ENCODE data around the gene C5orf15.

DNA sequence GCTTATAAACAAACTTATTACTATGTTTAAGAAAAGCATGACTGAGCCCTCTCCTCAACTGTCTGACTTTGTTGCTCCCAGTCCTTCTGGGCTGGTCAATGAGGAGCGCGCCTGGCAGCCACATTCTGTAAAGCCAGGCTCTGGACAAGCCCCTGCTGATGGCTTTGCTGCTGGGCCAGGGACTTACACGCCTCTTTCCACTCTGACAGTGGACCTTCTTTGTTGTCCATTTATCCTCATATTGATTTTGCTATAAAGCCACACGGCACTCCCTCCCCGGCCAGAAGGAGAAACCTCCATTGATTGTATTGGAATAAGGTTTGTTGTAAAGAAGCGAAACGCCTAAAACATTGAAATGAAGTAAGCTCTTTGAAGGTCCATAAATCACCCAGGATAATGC lies 50.6 kb downstream of the C5orf15 start:
- no peak for TF ChIP-seq POLR2A (IDR thresholded peaks at IDR 0.05)
- TF ChIP-seq, protein P1, sequence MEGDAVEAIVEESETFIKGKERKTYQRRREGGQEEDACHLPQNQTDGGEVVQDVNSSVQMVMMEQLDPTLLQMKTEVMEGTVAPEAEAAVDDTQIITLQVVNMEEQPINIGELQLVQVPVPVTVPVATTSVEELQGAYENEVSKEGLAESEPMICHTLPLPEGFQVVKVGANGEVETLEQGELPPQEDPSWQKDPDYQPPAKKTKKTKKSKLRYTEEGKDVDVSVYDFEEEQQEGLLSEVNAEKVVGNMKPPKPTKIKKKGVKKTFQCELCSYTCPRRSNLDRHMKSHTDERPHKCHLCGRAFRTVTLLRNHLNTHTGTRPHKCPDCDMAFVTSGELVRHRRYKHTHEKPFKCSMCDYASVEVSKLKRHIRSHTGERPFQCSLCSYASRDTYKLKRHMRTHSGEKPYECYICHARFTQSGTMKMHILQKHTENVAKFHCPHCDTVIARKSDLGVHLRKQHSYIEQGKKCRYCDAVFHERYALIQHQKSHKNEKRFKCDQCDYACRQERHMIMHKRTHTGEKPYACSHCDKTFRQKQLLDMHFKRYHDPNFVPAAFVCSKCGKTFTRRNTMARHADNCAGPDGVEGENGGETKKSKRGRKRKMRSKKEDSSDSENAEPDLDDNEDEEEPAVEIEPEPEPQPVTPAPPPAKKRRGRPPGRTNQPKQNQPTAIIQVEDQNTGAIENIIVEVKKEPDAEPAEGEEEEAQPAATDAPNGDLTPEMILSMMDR (IDR thresholded peaks at IDR 0.05) = no peak
- no peak for TF ChIP-seq EP300 (IDR thresholded peaks at IDR 0.05; ENCODE audit: low read depth)

All from transverse colon (tissue), 3 donors.